Peyer's patch (tissue), 4 donors: Measurements from ENCODE around the gene GNAO1.

Source experiments
- CTCF ChIP-seq, 6 experiments: fragments of 450-650 bp in 4 of 6; fragments of 200-600 bp in 2 of 6; sonication (generic) in 1 of 6; IDR thresholded peaks; one replicate each; pipeline ENCODE4 v1.5.1; 2017 to 2019; ENCODE audit warnings: antibody characterized with exemption in 6 of 6, mild to moderate bottlenecking in 3 of 6, moderate library complexity in 1 of 6
- POLR2A ChIP-seq, 2 donors: fragments of 450-650 bp; IDR thresholded peaks; one replicate each; pipeline ENCODE4 v1.5.1; 2017; ENCODE audit warnings: antibody characterized with exemption in 2 of 2, mild to moderate bottlenecking in 2 of 2, moderate library complexity in 2 of 2

- TF ChIP-seq CTCF (IDR thresholded peaks at IDR 0.05) (no peak), POLR2A (IDR thresholded peaks at IDR 0.05) (no peak)
Measured at GRCh38 chr16:56311208-56312027, 120.1 kb downstream of the GNAO1 start.
